Measurements from ENCODE around the gene SMURF2.

DNA sequence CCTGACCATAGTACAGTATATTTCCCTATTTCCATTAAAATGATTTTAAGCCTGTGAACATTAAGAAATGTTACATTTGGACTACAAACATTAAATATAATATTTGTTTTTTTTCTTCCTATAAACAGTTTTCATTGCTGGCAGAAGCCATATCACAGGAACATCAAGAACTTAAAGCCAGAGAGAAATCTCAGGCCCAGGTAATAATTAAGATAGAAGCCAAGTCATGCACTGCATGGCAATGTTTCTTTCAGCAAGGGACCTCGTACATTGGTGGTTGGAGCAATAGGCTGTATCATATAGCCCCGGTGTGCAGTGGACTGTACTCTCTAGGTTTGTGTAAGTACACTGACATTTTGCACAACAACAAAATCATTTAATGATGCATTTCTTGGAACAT is 125.2 kb downstream of the SMURF2 start:
- TF ChIP-seq, protein P1, sequence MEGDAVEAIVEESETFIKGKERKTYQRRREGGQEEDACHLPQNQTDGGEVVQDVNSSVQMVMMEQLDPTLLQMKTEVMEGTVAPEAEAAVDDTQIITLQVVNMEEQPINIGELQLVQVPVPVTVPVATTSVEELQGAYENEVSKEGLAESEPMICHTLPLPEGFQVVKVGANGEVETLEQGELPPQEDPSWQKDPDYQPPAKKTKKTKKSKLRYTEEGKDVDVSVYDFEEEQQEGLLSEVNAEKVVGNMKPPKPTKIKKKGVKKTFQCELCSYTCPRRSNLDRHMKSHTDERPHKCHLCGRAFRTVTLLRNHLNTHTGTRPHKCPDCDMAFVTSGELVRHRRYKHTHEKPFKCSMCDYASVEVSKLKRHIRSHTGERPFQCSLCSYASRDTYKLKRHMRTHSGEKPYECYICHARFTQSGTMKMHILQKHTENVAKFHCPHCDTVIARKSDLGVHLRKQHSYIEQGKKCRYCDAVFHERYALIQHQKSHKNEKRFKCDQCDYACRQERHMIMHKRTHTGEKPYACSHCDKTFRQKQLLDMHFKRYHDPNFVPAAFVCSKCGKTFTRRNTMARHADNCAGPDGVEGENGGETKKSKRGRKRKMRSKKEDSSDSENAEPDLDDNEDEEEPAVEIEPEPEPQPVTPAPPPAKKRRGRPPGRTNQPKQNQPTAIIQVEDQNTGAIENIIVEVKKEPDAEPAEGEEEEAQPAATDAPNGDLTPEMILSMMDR (IDR thresholded peaks at IDR 0.05; ENCODE audit: poor library complexity, severe bottlenecking) = no peak
- TF ChIP-seq POLR2AphosphoS5 (IDR thresholded peaks at IDR 0.05) (no peak), EZH2 (IDR thresholded peaks at IDR 0.05; ENCODE audit: borderline replicate concordance, insufficient read depth, low read length, poor library complexity, severe bottlenecking) (no peak), MXI1 (conservative IDR thresholded peaks at IDR 0.05; ENCODE audit: poor library complexity, severe bottlenecking) (no peak), TAF1 (IDR thresholded peaks at IDR 0.05; ENCODE audit: low read depth) (no peak), EP300 (conservative IDR thresholded peaks at IDR 0.05; ENCODE audit: poor library complexity, severe bottlenecking) (no peak)
- TF ChIP-seq, protein P2, sequence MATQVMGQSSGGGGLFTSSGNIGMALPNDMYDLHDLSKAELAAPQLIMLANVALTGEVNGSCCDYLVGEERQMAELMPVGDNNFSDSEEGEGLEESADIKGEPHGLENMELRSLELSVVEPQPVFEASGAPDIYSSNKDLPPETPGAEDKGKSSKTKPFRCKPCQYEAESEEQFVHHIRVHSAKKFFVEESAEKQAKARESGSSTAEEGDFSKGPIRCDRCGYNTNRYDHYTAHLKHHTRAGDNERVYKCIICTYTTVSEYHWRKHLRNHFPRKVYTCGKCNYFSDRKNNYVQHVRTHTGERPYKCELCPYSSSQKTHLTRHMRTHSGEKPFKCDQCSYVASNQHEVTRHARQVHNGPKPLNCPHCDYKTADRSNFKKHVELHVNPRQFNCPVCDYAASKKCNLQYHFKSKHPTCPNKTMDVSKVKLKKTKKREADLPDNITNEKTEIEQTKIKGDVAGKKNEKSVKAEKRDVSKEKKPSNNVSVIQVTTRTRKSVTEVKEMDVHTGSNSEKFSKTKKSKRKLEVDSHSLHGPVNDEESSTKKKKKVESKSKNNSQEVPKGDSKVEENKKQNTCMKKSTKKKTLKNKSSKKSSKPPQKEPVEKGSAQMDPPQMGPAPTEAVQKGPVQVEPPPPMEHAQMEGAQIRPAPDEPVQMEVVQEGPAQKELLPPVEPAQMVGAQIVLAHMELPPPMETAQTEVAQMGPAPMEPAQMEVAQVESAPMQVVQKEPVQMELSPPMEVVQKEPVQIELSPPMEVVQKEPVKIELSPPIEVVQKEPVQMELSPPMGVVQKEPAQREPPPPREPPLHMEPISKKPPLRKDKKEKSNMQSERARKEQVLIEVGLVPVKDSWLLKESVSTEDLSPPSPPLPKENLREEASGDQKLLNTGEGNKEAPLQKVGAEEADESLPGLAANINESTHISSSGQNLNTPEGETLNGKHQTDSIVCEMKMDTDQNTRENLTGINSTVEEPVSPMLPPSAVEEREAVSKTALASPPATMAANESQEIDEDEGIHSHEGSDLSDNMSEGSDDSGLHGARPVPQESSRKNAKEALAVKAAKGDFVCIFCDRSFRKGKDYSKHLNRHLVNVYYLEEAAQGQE (IDR thresholded peaks at IDR 0.05; ENCODE audit: borderline replicate concordance) = no peak

Measured in neural cell (in vitro differentiated cells).